ENCODE results near the gene BCKDK. TPM values are rescaled to one million over a fixed set of nuclear protein-coding genes. Genes with fewer than 3 reads are reported as not detected.
A peak's percentile ranks its signal among the peaks of the same experiment; 100 is the strongest.
"Not testable (repeated sequence)": the region's sequence is repeated elsewhere in the genome, so short reads cannot be mapped to it uniquely, and the experiment has no call there.

BCKDK gene
- total RNA-seq, 1 experiment from 2014 or later = 56.3 TPM

- DNase-seq (ENCODE audit: low spot score) = peak; percentile 97
Observed at GRCh38 chr16:31094424-31095120, 13.6 kb upstream of the BCKDK start, which contains the start of gene VKORC1. Gene VKORC1, minus strand, starts transcription at chr16:31094797. Its CDS starts 68 bp downstream, at chr16:31094729.

- no peak for DNase-seq (ENCODE audit: low spot score)
Observed at GRCh38 chr16:31099860-31100638, 8.1 kb upstream of the BCKDK start.

DNA sequence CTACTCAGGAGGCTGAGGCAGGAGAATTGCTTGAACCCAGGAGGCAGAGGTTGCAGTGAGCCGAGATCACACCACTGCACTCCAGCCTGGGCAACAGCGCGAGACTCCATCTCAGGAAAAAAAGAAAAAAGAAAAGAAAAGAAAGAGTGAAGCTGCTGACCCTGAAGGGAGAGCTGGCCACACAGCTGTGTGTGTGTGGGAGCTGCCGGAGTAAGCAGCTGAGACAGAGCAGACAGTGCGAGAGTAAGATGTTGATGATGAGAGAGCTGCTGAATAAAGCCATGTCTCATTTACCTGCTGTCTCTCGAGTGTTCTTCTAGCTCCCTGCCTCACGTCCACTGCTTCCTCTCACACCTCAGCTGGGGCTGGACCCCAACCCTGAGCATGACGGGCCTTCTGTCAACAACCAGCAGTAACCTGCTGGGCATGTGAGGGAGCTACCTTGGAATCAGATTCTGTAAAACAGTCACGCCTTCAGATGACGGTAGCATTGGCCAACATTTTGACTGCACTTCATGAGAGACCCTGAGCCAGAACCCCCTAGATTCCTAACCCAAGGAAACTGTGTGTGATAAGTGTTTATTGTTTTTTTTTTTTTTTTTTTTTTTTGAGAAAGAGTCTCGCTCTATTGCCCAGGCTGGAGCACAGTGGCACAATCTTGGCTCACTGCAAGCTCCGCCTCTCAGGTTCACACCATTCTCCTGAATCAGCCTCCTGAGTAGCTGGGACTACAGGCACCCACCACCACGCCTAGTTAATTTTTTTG is 7.1 kb upstream of the BCKDK start:
- DNase-seq (ENCODE audit: low spot score) = not testable (repeated sequence)

- peak; percentile 73 for DNase-seq (ENCODE audit: low spot score)
Observed at GRCh38 chr16:31105677-31106213, 2.4 kb upstream of the BCKDK start.

DNA sequence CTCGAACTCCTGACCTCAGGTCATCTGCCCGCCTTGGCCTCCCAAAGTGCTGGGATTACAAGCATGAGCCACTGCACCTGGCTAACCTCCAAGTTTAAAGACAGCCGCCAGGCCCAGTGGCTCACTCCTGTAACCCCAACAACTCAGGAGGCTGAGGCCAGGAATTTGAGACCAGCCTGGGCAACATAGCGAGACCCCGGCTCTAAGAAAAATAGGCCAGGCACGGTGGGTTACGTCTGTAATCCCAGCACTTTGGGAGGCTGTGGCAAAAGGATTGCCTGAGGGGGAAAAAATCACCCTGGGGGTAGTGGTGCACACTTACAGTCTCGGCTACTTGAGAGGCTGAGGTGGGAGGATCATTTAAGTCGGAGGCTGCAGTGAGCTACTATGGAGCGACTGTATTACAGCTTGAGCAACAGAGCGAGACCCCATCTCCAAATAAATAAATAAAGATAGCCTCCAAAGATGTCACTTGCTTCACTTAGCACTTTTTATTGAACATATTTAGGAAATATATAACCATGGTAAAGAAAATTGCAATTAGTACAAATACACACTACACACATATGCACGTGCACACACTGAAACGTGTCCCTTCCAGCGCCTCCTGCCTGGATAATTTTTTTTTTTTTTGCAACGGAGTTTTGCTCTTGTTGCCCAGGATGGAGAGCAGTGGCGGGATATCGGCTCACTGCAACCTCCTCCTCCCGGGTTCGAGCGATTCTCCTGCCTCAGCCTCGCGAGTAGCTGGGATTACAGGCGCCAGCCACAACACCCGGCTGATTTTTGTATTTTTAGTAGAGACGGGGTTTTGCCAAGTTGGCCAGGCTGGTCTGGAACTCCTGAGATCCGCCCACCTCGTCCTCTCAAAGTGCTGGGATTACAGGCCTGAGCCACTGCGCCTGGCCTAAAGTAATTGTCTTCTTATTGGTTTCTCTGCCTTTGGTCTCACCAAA is 1.4 kb upstream of the BCKDK start:
- DNase-seq (ENCODE audit: low spot score) = no peak

- no peak for DNase-seq (ENCODE audit: low spot score)
Observed at GRCh38 chr16:31107465-31107867, 720 bp upstream of the BCKDK start.

GRCh38 chr16:31108794-31109558 is 790 bp downstream of the BCKDK start:
- no peak for DNase-seq (ENCODE audit: low spot score)

- DNase-seq (ENCODE audit: low spot score) = no peak
Observed at GRCh38 chr16:31109622-31110021, 1.4 kb downstream of the BCKDK start.

- no peak for DNase-seq (ENCODE audit: low spot score)
Observed at GRCh38 chr16:31110106-31111034, 2.2 kb downstream of the BCKDK start.

DNA sequence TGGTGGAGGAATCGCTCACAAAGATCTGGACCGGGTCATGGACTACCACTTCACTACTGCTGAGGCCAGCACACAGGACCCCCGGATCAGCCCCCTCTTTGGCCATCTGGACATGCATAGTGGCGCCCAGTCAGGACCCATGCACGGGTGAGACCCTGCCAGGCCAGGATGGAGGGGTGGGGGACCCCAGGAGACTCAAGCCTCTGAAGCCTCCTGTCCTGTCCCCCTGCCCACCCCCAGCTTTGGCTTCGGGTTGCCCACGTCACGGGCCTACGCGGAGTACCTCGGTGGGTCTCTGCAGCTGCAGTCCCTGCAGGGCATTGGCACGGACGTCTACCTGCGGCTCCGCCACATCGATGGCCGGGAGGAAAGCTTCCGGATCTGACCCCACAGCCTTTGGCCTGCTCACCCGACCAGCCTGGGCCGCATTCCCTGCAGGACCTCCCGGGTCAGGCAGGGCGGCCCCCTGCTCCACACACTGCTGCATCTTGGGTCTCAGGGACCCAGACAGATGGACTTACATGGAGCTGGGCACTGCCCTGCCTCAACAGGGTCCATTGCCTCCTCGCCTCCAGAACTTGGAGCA is 3.8 kb downstream of the BCKDK start:
- no peak for DNase-seq (ENCODE audit: low spot score)

DNA sequence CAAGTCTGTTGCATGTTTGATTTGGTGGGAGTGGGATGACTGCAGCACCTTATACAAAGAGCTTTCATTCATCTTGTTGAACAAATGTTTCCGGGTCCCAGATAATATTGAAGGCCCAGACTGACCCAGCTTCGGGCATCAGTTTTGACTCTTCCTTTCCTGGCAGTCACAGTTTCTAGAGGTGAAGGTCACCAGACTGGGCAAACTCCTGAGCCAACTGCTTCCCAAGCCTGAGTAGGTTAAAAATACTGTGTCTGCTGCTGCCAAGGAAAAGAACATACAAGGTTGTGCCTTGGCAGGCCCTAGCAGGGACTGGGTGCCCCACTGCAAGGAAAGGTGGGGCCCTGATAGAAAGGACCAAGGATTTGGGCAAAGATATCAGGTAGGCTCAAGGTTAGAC is 4.5 kb downstream of the BCKDK start:
- DNase-seq (ENCODE audit: low spot score) = no peak

GRCh38 chr16:31113121-31114120 is 5.2 kb downstream of the BCKDK start:
- DNase-seq (ENCODE audit: low spot score) = peak; percentile 26

DNA sequence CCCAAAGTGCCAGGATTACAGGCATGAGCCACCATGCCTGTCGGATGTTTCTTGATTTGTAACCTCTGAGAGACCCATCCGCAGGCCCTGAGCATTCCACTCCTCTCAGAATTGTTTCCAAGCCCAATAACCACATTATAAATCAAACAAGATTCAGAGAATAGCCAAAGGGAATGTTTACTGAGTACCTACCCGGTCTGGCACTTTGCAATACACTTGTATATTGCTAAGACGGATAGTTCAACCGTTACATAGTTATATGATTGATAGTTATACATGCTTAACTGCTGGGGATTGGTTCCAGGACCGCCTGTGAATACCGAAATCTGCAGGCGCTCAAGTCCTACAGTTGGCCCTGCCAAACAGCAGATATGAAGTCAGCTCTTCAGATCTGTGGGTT is 6.3 kb downstream of the BCKDK start:
- DNase-seq (ENCODE audit: low spot score) = no peak

DNA sequence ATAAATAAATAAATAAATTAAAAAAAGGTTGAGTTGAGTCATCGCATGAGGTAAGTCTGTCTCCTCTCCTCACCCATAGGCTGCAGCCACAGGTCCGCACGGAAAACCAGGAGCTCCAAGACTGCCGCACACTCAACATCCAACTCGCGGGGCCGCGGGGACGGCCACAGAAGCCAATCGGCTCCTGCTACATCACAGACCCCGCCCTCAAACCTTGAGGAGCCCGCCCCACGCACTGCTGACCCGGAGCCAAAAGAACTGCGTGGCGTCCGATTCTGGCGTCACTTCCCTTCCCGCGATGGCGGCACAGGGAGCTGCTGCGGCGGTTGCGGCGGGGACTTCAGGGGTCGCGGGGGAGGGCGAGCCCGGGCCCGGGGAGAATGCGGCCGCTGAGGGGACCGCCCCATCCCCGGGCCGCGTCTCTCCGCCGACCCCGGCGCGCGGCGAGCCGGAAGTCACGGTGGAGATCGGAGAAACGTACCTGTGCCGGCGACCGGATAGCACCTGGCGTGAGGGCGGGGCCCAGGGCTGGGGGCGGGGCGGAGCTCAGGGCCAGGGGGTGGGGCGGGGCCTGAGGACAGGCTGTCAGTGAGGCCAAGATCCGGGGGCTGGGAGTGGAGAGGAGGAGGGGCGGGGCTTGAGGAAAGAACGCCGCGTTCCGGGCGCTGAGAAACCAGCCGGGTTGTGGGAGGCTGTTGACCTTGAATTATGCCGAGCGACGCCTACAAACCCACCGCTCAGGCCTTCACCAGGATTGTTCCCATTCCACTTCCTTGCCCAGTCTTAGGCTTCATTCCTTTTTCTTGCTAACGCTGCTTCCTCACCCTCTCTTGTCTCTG is 9.4 kb downstream of the BCKDK start, which contains the start of gene KAT8:
TSS of gene KAT8 (plus strand) at position 281 of the 839 bp plus-strand sequence. CDS start at position 299, 18 bp downstream.
- DNase-seq (ENCODE audit: low spot score) = peak; percentile 97

GRCh38 chr16:31118223-31119155 is 10.3 kb downstream of the BCKDK start:
- no peak for DNase-seq (ENCODE audit: low spot score)

All from HT-29 (cell line).